ENCODE measurements around the gene HRH3. TPM values are rescaled to one million over a fixed set of nuclear protein-coding genes. Genes with fewer than 3 reads are reported as not detected.

HRH3 gene
- total RNA-seq, 1 experiment from 2014 or later: not detected

DNA sequence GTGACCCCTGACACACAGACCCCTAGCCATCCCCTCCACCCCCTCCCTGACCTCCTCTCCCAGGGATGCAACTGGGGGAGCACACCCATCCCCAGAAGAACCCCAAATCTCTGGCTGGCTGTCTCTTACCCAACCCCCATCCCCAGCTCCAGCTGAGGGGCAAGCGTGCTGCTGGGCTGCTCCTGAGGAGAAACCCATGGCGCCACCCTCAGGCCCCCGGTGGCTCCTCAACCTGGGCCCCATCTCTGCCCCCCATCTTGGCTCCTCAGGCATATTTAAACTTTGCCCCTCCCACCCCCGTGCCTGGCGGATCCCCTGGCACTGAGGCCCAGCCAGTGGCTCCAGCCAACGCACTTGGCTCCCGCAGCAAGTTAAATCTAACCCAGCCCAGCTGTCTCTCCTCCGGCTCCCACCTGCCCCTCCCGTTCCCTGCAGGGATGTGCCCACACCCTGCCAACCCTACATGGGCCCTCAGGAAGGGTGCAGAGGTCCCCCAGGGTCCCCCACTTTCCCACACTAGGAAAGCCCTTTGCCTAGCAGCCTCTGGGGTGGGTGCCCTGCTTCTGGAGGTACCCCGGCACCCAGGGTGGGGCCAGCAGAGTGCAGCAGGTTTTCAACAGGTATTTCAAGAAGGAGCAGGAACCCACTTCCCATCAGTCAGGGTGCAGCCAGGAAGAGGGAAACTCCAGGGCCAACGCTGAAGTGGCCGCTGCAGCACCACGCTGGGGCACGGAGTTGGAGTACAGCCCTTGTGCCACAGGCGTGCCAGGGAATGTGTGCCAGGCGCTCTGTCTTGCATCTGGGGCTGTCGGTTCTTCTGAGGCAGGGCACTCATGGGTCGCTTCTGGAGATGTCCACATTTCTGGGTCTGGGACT is 12.9 kb upstream of the HRH3 start:
- H3K9me3 ChIP-seq: no peaks in the 10 kb centered on the region
- Mint-ChIP-seq H3K27me3 (ENCODE audit: insufficient read depth, unreplicated experiment) (no peaks in the 10 kb centered on the region), H3K4me1 (ENCODE audit: low read depth, unreplicated experiment) (peaks cover 6% of the 10 kb centered on the region), H3K4me3 (ENCODE audit: unreplicated experiment) (no peak overlapping the region), H3K9me3 (ENCODE audit: unreplicated experiment) (no peaks in the 10 kb centered on the region), H3K27ac (ENCODE audit: unreplicated experiment) (no peak overlapping the region), H3K36me3 (ENCODE audit: insufficient read depth, unreplicated experiment) (peaks cover 6% of the 10 kb centered on the region)
- BruUV-seq (replicated peaks): no TSS peak
- no peaks in the 10 kb centered on the region for H3K36me3 ChIP-seq (ENCODE audit: control insufficient read depth, insufficient read depth, low read length)
- TF ChIP-seq, protein P1, sequence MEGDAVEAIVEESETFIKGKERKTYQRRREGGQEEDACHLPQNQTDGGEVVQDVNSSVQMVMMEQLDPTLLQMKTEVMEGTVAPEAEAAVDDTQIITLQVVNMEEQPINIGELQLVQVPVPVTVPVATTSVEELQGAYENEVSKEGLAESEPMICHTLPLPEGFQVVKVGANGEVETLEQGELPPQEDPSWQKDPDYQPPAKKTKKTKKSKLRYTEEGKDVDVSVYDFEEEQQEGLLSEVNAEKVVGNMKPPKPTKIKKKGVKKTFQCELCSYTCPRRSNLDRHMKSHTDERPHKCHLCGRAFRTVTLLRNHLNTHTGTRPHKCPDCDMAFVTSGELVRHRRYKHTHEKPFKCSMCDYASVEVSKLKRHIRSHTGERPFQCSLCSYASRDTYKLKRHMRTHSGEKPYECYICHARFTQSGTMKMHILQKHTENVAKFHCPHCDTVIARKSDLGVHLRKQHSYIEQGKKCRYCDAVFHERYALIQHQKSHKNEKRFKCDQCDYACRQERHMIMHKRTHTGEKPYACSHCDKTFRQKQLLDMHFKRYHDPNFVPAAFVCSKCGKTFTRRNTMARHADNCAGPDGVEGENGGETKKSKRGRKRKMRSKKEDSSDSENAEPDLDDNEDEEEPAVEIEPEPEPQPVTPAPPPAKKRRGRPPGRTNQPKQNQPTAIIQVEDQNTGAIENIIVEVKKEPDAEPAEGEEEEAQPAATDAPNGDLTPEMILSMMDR (IDR thresholded peaks at IDR 0.05; ENCODE audit: insufficient read depth in 1 of 2, low read depth in 1 of 2, low read length in 1 of 2, severe bottlenecking in 1 of 2, unreplicated experiment in 1 of 2): no peak
- POLR2A ChIA-PET: no interaction called here
- CTCF ChIA-PET: no interaction called here
- peaks cover 6% of the 10 kb centered on the region for H3K4me1 ChIP-seq
- intact Hi-C loops (cut with micrococcal nuclease; ENCODE audit: unreplicated experiment): no loop called here
- H3K4me3 ChIP-seq (ENCODE audit: low read depth, low read length): no peak overlapping the region
- no peak for DNase-seq
- no peaks in the 10 kb centered on the region for H3K27me3 ChIP-seq (replicated peaks; ENCODE audit: control insufficient read depth, insufficient read depth, low read length)

DNA sequence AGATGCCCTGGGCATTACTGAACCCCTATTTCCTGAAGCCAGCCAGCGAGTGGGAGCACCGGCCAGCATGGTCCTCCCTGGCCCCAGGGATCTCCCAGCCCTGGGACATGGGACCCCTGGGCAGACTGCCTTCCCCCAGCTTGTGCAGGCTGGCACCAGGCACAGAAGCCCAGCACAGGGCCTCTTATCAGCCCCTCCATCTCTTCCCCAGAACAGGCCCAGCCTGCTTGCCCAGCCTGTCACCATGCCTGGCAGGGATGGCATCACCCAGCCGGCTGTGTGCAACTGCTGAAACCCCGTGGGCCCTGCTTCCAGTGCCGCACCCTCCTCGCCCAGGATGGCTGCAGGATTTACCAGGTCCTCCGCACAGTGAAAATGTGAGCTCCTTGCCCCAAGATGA is 12.1 kb upstream of the HRH3 start:
- intact Hi-C loops (cut with micrococcal nuclease; ENCODE audit: unreplicated experiment): no loop called here
- no peaks in the 10 kb centered on the region for H3K4me1 ChIP-seq
- H3K27ac Mint-ChIP-seq (ENCODE audit: unreplicated experiment): no peak overlapping the region
- ChIA-PET POLR2A (no interaction called here), CTCF (no interaction called here)
- H3K4me1 Mint-ChIP-seq (ENCODE audit: low read depth, unreplicated experiment): no peaks in the 10 kb centered on the region
- no peak overlapping the region for H3K4me3 ChIP-seq (ENCODE audit: low read depth, low read length)
- H3K27me3 Mint-ChIP-seq (ENCODE audit: insufficient read depth, unreplicated experiment): no peaks in the 10 kb centered on the region
- no peak overlapping the region for H3K4me3 Mint-ChIP-seq (ENCODE audit: unreplicated experiment)
- no peaks in the 10 kb centered on the region for H3K27me3 ChIP-seq (replicated peaks; ENCODE audit: control insufficient read depth, insufficient read depth, low read length)
- no peak for DNase-seq
- H3K36me3 ChIP-seq (ENCODE audit: control insufficient read depth, insufficient read depth, low read length): no peaks in the 10 kb centered on the region
- no peaks in the 10 kb centered on the region for H3K9me3 ChIP-seq
- no TSS peak for BruUV-seq (replicated peaks)
- no peaks in the 10 kb centered on the region for H3K9me3 Mint-ChIP-seq (ENCODE audit: unreplicated experiment)
- TF ChIP-seq, protein P1 (IDR thresholded peaks at IDR 0.05; ENCODE audit: insufficient read depth in 1 of 2, low read depth in 1 of 2, low read length in 1 of 2, severe bottlenecking in 1 of 2, unreplicated experiment in 1 of 2): no peak
- no peaks in the 10 kb centered on the region for H3K36me3 Mint-ChIP-seq (ENCODE audit: insufficient read depth, unreplicated experiment)

DNA sequence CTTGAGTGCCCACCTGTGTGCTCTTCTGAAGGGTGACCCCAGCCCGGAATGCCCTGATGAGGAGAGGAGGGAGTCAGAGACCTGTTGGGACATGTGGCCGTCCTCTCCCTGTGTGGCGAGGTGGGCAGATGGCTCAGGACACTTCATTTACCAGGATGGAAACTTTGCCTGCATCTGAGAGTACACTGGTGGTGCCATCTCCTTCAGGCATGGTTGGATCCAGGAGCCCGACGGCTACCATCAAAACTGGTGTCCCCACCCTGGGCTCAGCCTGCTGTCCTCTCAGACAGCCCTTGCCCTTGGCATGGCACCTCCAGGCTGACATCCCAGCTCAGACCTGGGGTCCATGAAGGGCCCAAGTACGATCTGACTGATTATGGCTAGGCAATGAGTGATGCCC is 11.2 kb upstream of the HRH3 start:
- Histone ChIP-seq H3K9me3 (no peaks in the 10 kb centered on the region), H3K27me3 (replicated peaks; ENCODE audit: control insufficient read depth, insufficient read depth, low read length) (no peaks in the 10 kb centered on the region; the same call in 1 of the 2 replicates), H3K4me3 (ENCODE audit: low read depth, low read length) (no peak overlapping the region), H3K4me1 (no peaks in the 10 kb centered on the region), H3K36me3 (ENCODE audit: control insufficient read depth, insufficient read depth, low read length) (no peaks in the 10 kb centered on the region)
- no peaks in the 10 kb centered on the region for H3K4me1 Mint-ChIP-seq (ENCODE audit: low read depth, unreplicated experiment)
- H3K36me3 Mint-ChIP-seq (ENCODE audit: insufficient read depth, unreplicated experiment): no peaks in the 10 kb centered on the region
- TF ChIP-seq, protein P1 (IDR thresholded peaks at IDR 0.05; ENCODE audit: insufficient read depth in 1 of 2, low read depth in 1 of 2, low read length in 1 of 2, severe bottlenecking in 1 of 2, unreplicated experiment in 1 of 2): no peak
- H3K4me3 Mint-ChIP-seq (ENCODE audit: unreplicated experiment): no peak overlapping the region
- intact Hi-C loops (cut with micrococcal nuclease; ENCODE audit: unreplicated experiment): no loop called here
- H3K27ac Mint-ChIP-seq (ENCODE audit: unreplicated experiment): no peak overlapping the region
- ChIA-PET POLR2A (no interaction called here), CTCF (no interaction called here)
- no TSS peak for BruUV-seq (replicated peaks)
- H3K27me3 Mint-ChIP-seq (ENCODE audit: insufficient read depth, unreplicated experiment): peaks cover 3% of the 10 kb centered on the region
- H3K9me3 Mint-ChIP-seq (ENCODE audit: unreplicated experiment): no peaks in the 10 kb centered on the region
- DNase-seq: no peak

All from Caco-2 (cell line).